Stimulated activated CD4-positive, alpha-beta T cell treated with anti-CD3 and anti-CD28 coated beads, Interleukin-2, amount 100 ng/mL, for 4 hours (primary cell): Measurements from ENCODE around the gene PTPRQ.
"Not testable (repeated sequence)": the region's sequence is repeated elsewhere in the genome, so short reads cannot be mapped to it uniquely, and the experiment has no call there.

Experiments
- DNase-seq: peaks from one replicate; pipeline ENCODE4 v3.0.0-alpha.2; 2020; ENCODE audit warnings: low read depth

Gene PTPRQ

DNA sequence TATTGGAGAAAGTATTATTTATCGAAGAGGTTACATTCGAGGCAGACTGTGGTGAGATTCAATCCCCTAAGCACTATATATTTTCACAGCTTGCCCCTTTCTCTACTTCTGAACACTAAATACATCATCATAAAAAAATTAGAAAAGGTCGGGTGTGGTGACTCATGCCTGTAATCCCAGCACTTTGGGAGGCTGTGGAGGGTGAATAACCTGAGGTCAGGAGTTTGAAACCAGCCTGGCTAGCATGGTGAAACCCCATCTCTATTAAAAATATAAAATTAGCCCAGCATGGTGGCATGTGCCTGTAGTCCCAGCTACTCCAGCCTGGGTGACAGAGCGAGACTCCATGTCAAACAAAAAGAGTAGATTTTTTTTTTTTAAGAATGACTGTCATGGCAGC lies 192.8 kb downstream of the PTPRQ start:
- DNase-seq: no peak

DNA sequence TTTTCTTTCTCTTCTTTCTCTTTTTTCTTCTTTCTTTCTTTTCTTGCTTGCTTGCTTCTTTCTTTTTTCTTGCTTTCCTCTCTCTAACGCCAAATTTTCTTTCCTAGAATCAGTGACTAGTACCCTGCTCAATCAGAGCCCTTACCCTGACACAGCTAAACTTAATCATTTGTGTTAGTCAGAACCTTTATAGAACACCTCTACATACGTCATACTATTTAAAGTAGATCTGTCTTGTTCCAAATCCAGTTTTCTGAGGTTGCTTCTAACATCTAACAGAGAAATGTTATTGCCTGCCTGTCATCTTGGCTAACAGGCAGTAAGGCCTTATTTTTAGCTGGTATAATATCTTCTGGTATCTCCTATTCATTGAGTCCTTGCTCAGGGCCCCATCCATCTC lies 197.9 kb downstream of the PTPRQ start:
- no peak for DNase-seq

DNA sequence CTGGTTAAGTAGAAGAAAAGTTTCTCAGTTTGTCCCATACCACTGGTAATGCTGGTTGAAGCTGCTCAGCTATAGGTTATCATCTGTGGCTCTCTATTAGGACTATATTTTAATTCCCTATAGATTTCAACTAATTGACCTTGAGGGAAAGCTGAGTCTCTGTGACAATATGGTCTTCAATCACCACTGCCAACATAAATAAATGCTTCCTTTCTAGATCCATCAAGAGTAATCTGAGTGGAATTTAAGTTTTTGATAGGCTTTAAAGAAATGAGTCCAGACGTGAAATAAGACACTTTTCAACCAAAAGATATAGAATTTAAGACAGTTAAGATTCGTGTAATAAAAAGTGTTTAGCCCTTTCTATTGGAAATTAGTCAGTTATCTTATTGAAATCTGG lies 199.9 kb downstream of the PTPRQ start:
- DNase-seq: no peak

DNA sequence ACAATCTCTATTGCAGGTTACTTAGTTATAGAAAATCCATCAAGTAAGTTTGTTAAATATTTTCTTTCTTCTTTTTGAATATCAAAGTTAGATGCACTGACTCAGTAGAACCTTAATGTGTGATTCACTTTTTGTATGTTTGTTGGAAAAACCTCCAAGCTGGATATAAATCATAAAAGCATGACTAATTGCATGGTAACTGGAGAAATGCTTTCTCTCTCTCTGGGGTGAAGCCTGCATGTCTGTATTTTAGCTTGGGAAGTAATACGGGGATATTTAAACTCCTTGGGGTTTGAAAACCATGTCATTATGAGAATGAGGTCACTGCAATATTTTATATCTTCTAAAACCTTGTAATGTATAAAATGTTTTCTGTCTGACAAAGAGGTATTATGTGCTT lies 204.8 kb downstream of the PTPRQ start:
- DNase-seq: no peak

DNA sequence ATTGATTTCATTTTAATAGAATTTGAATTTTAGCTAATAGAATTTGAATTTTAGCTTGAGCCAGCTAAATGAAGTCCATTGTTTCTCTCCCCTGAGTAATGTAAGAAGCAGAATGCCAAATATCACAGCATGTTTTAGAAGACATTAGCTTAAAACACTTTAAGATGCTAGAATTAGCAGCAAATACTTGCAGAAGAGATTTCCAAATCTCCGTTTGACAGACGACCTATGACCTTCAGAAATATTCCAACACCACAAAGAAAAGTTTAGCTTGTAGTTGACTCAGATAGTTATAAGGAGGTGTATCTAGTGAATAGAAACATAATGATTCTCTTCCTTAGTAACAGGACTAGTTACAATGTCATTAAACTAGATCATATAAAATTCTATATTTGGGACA lies 211.7 kb downstream of the PTPRQ start:
- DNase-seq: no peak

DNA sequence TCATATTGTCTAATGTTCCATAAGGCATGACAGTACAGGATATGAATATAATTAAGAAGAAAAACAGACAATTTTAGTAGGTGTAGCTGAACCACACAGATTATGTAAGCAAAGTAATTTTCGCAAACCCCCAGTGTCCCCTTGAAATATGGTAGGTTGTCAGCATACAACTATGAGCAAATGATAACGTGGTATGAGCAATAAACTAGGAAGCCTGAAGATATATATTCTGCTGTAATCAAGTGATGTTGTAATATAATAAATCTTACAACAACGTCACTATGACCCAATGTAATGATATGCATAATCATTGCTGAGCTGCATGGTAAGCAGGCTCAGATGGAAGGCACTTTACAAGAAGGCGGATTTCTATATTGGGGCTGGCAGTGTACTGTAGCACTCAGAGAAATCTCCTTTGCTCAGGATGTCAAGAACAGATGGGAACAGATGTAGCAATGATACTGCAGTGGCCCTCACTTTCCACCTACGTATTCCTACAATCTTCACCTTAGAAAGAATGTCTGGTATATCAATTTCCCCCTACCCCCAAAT lies 215.6 kb downstream of the PTPRQ start:
- DNase-seq: no peak

DNA sequence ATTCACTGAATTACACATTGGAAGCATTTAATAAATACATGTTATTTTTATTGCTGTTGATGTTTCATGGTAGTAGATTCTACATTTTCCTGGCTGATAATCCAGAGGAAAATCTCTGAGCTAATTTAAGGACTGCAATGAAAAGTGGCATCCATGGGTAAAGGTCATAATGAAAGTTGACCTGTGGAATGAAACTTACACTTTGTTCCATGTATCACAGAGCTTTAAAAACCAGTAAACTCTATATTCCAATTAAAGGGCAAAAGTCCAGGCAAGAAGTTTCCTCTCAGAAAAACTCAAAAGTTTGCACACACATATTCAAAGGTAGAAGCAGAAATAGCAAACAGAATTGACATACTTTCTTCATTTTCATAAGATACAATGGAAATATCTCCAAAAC lies 218.6 kb downstream of the PTPRQ start:
- DNase-seq: no peak

DNA sequence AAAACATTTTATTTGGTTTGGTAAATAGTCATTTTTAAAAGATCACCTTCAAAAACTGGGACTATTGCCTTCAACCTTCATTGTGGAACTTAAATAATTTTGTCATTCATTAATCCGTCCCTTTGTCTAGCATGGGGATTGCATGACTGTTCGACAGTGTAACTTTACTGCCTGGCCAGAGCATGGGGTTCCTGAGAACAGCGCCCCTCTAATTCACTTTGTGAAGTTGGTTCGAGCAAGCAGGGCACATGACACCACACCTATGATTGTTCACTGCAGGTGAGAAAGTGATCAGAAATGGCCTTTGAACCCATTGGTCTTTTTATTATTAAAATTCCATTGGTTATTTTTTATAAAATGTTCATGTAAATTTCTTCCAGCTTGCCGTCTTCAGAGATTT lies 226.2 kb downstream of the PTPRQ start:
- no peak for DNase-seq

DNA sequence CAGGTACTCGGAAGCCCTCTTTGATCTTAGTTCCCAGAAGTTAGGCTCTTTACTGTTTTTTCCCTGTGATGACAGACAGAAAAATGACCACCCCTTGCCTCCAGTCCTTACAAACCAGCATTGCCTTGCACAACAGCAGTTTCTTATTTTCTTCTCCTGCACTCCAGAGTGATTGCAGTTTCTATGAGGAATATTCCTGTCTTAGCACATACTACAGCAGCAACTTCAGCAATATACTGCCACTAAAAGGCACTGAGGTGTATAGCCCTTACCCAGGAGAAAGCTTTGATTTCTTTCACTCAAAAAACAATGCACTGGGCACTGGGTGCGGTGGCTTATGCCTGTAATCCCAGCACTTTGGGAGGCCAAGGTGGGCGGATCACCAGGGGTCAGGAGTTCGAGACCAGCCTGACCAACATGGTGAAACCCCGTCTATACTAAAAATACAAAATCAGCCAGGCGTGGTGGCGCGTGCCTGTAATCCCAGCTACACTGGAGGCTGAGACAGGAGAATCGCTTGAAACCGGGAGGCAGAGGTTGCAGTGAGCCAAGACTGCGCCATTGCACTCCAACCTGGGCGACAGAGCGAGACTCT lies 232.1 kb downstream of the PTPRQ start:
- DNase-seq: not testable (repeated sequence)

DNA sequence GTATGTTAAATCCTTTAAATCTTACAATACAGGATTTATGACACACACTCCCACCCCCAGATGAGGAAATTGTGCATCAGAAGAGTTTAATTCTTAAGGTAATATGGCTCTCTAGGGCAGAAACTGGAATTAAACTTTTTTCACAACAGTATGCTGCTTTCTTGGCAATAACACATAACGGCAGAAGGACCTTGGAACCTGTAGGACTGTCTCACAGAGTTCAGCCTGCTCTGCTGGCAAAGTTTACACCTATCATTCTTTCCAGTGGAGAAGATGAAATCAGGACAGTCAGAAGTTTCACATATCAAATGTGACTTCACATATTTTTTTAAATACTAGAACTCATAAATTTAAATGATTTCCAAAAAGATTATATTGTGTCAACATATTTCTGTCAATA lies 232.8 kb downstream of the PTPRQ start:
- DNase-seq: no peak

DNA sequence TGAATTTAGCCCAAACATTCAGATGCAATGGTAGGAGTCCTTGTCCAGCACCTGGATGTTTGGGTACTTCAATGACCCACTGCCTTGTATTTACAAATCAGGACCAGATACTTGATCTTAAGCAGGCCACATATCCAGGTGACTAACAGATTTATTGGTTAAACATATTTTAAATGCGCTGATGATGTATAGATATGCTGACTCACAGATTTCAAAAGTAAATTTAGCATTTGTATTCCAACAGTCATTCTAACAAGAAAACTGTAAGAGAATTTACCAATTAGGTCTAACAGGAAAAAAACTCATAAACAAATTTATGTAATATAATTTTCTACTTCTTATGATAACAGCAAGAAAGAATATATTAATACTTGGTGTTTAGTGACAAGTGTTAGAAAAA lies 234.0 kb downstream of the PTPRQ start:
- DNase-seq: no peak

DNA sequence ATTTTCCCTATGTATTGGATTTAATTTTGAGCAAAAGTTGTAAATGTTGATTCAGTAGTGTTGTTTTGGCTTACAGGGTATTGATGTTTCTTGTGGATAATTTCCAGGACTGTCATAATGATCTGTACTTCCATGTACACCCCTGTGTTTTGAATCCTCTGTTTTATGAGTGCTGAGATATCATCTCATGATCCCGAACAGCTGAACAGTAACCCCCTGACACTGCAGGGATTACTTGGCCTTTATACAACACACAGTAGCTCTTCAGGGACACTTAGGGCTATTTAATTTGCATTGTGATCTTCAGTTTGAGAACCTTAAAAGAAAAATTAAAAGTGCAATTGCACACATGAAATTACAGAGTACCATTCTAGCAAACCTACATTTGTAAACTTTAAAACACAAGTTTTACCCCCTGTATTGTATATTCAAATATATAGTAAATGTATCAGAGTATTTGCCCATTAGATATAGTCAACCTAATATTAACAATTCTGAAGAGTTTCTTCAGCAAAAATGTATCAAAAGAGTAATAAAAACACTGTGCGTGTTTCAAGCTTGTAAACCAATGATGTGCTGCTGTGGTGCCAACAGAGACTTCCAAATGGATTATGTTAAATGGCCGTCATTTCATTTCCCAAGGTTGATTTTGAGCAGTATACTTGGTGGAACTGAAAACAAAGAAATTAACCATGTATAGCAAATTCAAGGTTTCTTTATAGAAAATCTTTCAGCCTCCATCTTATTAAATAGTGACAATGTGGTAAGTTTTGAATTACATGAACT lies 235.5 kb downstream of the PTPRQ start:
- DNase-seq: no peak

DNA sequence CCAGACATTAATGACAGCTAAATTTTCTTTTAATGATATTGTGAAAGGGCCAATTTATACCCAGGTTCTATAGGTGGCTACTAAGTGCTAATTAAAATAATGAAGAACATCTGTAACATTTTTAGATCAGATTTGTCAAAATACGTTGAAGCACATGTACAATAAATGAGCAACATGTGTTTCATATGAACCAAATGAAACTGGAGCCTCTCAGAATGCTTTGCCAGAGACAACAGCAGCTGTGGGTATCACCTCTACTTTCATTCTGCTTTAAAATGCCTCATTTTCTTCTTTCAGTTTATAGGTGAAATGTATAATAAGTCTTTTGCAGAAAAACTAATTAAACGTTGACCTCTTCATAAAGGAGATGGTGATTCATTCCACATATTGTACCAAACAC lies 237.3 kb downstream of the PTPRQ start:
- no peak for DNase-seq

DNA sequence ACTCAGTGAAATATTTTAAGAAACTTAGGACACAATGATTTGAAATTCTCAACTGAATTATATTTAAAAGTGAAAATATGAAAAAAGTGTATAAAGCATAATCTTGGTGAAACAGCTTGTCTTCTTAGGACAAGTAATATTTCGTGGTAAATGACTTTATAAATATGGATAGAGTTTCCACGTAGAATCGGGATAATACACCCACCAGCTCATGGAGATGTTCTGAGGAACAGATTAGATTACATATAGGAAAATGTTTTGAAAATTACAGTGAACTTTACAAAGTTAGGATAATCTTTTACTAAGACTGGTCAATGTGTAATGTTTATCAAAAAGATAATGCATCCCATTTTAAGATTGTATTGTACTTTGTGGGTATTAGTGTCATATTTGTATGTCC lies 237.8 kb downstream of the PTPRQ start:
- no peak for DNase-seq

DNA sequence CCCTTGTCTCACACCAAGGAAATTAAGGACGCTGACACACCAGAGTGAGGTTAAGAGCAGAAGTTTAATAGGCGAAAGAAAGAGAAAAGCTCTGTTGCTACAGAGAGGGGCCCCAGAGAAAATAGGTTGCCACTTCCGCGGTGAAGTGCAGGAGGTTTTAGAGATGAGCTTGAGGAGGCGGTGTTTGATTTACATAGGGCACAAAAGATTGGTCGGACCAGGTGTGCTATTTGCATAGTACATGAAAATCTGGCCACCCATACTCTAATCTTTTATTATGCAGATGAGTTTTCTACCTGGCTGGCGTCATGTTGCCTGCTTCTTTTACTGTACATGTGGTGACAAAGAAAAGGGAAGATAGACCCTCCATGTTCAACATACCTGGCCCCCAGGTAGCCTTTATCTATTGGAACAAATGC lies 240.1 kb downstream of the PTPRQ start:
- DNase-seq: no peak

DNA sequence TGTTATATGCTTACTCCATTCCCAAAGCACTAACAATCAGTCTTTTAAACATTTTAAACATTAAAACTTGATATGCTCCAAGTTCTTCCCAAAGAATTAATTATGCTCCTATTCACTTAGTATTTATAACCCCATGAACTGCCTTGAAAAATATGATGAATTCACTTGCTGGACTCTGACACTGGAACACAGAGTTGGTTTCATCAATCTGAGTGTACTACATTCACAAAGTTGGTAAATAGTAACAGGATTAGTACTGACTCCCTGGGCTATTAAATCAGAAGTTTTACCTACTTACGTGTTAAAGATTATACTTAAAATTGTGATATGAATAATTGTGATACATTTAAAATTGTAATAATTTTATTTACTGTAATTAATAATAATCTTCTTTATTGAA lies 246.1 kb downstream of the PTPRQ start:
- DNase-seq: no peak

DNA sequence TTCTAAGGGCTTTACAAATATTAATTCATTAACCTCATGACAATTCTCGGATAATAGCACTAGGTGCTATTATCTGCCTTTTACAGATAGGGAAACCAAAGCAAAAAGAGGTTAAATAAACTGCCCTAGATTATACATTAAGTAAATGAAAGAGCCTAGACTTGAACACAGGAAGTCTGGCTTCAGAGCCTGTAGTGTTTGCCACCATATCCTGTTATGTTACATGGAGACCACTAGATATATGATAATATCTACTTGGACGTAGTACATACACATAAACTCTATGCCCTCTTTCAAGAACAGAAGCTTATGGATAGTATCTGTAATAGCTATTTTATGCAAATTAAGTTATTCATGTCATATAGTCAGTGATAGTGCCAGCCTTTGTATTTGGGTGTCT lies 246.5 kb downstream of the PTPRQ start:
- no peak for DNase-seq

DNA sequence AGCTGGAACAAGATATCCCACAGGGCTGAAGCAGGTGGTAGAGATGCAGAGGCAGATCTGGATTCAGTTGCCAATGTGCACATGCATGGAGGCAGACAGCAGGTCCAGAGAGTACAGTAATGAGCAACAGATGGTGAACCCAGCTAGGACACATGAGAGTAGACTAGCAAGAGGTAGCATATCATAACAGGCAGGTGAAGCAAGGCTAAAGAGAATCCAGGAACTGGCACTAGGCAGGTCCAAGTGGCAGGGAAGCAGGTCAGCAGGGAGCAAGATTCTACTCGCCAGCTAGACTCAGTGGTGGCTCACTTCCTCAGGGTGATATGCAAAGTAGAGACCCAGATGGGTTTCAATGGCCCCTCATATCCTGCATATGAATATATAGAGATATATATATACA lies 248.1 kb downstream of the PTPRQ start:
- no peak for DNase-seq

DNA sequence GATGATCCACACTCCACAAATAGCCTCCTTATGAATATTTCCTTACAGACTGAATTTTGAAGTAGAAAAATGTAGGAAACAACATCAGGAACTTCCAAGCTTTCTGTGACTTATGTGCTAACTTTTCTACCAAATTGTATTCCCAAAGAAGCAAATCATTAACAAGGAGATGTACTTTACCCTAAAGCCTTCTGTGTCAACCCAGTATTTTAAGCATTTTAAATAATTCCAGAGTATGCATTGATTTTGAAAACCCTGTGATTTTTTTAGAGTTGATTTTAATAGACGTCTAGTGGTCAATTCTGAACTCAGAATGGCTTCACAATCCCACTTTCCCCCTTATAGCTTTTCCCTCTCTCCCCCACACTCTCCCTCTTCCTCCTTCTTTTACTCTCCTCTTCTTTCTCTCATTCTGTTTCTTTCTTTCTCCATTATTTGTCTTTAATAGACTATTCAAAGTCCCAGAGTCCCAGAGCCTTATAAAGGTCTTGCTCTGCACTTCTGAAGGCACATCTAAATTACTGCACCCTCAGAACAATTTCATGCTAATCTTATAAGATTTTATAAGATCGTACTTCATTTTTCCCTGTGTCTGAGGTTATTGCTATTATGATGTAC lies 253.3 kb downstream of the PTPRQ start:
- DNase-seq: no peak

DNA sequence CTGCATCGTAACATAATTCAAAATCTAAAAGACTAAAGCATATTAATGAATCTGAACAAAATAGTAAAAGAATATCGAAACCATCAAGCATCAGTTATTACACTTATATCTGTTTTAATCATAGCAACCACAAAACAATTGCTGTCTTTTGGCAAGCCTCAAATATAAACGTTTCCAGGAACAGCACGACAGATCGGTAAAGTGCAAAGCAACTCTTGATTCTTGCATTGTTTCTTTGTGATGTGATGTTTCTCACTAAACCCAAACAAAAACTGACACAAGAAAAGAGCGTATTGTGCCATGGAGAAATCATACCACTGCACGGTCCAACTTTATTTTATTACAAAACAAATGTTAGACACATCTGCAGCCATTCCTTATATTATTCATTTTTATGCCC lies 254.2 kb downstream of the PTPRQ start:
- no peak for DNase-seq

DNA sequence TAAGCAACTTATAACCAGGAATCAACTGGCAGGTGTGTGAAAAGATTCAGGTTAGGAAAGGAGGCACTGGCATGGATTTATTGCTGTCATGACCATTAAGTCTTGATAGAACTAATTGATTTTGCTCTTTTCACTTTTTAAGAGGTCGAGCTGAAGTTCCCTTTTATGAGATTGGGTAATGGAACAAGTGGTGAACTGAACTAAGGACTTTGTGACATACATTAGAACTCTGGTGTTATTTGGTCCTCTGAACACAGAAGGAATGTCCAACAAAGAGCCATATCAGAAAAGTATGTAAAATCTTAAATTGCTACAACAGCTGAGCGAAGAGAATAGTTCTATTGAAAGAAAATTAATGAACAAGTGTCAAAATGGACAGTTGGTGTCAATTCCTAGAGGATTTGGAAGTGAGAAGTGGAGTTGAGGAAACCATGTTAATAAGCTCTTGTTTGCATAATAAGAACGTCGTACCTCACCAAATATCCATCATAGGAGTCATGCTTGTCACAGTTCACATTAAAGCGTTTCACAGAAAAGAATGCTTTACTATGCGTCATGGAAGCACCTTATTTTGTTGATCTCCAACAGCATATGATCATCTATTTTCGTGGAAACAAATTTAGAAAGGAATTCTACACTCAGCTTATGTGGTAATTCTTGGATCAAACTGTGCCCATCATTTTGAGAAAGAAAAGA lies 255.0 kb downstream of the PTPRQ start:
- DNase-seq: no peak

DNA sequence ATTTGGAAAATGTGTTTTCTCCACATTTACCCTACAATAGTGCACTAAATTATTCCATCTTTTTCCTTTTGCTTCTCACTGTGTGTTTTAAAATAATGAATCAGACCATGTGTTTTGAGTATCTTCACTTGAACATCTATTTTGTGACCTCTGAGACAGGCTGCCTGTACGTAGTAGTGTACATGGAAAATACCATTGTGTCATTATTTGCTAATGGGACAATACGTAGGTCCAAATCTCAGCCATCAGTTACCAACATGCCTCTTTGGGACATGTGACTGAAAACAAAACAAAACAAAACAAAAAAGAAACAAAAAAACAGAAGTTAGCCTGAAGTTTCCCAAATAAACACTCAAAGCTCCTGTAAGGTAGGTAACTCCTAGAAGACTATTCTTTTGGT lies 256.3 kb downstream of the PTPRQ start:
- DNase-seq: no peak

DNA sequence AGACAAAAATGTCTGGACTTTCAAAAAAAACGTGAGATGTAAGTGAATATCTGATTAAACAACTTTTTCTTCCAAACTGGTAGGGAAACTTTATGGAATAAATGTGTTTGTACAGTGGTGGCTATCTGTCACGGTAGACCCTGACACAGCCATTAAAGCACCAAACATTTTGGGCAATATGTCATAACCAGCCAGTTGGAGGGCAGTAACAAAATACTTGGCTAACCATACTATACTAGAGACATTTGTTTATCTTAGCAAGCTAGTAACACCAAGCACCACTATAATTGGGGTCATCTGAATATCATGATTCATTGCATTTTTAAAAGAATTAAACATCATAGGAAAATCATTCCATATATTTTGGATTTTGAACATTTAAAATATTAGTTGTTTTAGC lies 257.4 kb downstream of the PTPRQ start:
- DNase-seq: no peak
